Hindlimb muscle (tissue), 1 donor: ENCODE data around the gene TRABD2B. TPM values are rescaled to one million over a fixed set of nuclear protein-coding genes. Genes with fewer than 3 reads are reported as not detected.

Experiments
- DNase-seq: peaks from one replicate; pipeline ENCODE4 v3.0.0-alpha.2; 2013
- polyA plus RNA-seq: library from polyadenylated mRNA; unstranded; fragments of 120-200 nt; gene quantifications from one replicate; pipeline ENCODE4 v1.2.1, GENCODE V29; 2013; ENCODE audit not compliant: insufficient read length

TRABD2B gene
- polyA plus RNA-seq, 1 donor = 5.5 TPM

DNA sequence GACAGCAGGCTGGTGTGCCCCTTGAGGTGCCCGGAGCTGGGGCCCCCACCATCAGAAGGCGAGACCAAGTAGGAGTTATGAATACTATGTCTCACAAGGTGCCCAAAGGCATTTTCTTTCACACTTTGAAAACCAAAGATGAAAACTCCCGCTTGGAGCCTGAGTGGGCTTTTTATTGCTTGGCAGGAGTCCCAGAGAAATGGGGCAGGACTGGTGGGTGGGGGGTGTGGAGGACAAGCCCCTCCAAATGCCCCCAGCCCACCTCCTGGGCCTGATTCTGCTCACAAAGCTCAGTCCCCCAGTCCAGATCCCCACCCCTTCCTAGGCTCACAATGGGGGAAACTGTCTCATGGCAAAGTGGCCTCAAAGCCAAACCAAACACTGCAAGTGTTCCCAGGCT, 227.9 kb downstream of the TRABD2B start:
- DNase-seq = no peak

DNA sequence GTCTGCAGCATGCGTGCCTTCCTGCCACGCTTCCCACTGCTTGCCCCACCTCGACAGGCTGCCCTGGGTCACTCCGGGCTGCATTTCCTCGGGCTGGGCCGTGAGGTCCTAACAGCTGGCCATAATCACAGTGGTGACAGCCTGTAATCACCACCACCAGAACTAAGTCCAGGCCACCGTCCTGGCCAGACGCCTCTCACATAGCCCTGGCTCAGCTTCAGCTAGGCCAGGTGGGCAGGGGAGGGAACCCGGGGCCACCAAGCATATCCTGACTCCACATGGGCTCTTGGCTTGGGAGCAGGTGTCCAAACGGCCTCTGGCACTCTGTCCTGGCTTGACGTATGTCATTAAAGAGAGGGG, 229.5 kb downstream of the TRABD2B start:
- no peak for DNase-seq

DNA sequence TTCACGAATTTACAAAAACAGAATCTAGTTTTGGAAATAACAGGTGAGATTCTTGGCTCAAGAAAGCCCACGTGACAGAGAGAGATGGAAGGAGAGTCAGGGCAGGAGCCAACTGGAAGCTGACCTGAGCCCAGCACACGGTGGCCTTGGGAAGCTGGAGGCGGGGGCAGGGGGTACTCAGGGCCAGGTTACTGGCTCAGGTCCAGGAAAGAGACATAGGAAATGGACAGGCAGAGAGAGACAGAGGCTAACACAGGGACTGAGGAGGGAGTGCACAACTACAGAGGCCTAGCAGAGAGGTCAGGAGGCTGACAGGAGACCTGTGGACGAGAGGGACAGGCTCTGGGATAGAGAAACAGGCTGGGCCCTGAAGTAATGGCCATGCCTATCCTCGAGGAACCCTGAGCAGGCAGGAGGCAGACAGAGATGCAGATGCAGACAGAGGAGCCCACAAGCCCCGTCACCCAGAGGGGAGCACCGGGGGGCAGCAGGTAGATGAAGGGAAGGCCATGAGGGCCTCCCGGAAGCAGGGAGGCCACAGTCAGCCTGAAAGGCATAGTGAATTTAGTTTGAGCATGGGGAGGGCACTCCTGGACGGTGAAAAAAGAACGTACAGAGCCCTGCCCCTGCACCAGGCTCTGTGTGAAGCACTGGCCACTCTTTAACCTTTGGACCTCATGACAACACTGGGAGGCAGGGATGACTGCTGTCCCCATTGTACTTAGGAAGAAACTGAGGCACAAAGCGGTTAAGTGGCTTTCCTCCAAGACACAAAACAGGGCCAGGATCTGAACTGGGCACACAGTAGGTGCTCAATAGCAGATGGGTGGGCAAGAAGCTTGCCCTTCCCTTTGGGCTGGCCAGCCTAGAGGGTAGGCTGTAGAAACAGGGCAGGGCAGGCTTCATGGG, 230.1 kb downstream of the TRABD2B start:
- DNase-seq = no peak

DNA sequence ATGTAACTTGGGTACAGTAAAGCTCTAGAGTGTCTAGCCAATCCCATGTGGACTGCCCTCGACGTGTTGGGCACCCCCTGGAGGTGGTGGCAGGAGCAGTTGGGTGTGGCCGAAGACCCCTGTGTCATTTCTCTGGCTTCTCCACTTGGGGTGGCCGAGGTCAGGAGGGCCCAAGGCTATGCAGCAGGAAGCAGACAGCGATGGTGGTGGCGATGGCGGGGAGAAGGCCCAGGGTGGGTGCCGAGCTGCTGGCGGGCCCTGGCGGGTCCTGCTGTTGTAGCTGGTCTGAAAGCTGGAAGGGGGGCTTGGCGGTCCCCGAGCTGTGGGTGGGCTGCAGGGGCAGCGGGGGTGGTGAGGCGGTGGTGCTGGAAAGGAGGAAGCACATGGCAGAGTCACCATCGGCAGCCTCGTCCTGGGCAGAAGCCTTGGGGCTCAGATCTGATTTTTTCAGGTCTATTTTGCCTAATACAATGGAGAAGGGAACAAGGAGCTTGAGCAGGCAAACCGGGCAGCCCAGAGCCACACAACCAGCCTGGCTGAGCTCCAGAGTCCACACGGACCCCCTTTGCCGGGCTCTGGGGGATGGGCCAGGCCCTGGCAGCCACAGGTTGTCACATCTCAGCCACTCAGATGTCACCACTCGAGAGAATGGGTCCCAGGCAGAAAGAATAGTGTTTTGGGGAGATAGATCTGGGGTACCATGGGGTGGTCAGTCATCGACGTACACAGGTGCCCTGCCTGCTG, 231.3 kb downstream of the TRABD2B start:
- DNase-seq = no peak

DNA sequence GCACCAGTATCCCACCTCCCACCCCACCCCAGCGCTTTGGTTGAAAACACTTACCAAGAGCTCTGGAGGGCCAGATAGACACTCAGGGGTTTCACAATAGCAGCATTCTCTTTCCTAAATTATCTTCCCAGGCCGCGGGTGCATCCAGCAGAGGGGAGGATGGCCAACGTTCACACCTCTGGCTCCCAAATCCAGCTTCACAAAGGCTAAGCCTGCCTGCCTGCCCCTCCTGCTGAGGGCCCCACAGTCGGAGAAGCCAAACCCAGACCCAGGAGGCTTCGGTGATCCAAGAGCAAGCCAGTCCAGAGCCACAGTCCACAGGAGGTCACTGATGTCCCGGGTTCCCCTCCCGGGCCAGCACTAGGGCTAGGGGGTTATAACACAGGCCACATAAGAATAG, 231.9 kb downstream of the TRABD2B start:
- no peak for DNase-seq

DNA sequence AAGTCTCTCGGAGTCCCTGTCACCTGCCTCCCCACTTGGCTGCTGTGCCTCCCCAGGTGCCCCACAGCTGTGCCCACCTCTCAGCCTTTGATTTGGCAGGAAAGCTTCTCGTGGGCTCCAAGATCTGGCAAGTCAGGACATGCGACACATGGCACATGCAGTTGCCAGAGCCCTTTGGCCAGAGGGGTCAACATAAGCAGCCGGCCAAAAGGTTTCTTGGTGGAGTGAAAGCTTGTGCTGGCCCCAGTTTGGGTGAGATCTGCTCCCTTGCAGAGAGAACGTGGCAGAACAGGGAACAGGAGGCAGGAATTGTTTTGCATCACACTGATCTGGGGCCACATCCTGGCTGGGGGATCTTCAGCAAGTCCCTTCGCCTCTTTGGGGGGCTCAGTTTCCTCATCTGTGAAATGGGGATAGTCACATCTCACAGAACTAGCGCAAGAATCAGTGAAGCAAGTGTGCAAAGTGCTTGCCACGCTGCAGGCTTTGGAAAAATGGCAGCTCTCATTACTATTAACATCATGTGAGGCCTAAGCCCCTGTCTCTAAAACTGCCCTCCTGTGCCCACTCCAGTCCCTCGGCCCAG, 232.6 kb downstream of the TRABD2B start:
- DNase-seq = no peak

DNA sequence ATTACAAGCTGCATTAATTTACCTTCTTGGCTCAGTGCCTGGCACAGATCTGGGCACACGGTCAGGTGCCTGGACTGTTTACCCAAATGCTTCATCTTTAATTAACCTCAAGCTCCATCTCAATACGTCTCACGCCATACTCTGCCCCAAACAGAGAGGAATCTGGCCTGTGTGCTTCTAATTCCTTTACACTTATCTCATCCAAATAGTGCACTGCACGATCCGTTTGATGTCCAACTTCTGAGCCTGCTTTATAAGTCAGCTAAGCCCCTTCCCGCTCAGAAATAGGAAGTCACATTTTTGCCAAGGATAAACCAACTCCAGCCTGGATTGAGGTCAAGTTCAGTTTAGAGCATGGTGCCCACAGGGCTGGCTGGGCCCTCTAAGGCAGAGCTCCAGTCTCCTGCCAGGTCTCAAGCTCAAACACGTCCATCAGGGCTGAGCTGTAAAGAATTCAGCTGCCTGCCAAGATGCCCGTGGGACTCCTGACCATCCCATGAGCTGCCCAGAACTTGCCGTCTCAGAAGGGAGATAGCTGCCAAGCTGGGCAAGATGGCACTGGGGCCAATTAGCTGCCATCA, 233.5 kb downstream of the TRABD2B start:
- no peak for DNase-seq

DNA sequence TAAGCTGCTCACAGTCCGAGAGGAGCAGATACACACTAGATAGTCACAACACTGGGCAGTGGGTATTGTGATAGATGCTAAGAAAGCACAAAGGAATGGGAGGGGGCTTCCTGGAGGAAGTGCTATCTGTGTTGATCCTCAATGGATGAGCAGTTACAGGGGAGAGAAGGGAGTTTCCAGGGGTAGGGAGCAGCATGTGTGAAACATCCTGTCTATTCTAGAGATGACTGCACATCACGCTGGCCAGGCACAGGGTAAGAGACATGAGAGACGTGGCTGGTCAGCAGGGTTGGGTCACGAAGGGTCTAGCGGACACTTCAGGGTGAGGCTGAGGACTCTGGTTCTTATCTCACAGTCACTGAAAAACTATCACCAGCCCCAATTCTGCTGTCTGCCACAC, 235.2 kb downstream of the TRABD2B start:
- DNase-seq = no peak

DNA sequence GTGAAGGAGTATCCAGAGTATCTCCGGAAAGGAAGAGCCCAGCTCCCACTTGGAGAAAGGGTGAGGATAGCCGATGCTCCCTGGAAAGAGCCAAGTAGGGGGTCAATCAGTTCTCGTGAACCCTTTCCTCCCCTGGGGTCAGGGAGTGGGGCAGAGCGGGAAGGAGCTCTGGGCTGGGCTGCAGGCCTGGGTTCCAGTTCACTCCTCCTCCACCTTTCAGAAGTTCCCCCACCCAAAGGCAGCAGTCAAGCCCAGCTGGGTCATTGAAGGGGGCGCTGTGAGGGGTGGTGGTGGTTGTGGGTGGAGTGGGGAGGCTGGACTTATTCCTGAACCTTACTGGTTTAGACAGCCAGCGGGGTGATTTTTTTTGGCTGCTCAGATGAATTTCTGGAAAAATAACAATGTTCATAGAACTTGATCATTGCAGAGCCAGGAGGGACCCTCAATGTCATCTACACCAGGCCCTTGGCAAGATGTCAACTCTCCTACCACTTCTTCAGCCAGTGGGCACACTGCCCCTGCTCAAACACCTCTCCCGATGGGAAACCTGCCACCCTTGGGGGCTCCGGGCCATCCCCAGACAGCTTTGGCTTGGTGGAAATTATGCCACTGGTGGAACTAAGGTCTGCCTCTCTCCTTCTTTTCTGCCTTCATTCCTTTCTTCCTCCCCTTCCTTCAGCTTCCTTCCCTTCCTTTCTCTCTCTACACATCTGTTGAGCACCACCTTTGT, 235.8 kb downstream of the TRABD2B start:
- DNase-seq = no peak

DNA sequence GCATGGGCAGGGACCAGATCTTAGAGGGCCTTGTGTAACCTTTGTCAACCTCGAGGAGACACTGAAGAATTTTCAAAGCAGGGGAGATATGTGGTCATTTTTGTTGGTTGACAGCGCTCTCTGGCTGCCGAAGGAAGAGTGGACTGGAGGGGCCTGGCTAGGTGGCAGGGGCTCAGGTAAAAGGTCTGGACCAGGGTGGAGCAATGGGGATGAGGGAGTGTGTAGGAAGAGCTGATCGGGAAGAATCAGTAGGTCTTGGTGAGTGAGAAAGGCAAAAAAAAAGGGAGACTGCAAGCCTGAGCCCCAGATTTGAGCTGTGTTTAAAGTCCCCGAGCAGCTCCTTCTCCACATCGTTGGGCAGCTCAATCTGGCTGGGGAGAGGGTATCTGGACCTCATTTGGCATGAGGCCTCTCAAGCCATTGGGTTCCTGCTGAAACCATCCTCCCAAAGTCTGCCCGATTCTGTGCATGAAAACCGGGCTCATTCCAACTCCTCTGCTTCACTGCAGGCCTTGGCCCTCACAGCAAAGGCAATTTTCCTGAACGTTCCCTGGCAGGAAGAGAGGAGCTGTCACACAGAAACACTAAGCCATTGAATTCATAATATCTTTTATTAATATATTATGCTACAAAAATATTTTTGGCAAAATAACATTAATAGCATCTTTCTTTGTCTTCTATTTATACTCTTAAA, 237.1 kb downstream of the TRABD2B start:
- no peak for DNase-seq

DNA sequence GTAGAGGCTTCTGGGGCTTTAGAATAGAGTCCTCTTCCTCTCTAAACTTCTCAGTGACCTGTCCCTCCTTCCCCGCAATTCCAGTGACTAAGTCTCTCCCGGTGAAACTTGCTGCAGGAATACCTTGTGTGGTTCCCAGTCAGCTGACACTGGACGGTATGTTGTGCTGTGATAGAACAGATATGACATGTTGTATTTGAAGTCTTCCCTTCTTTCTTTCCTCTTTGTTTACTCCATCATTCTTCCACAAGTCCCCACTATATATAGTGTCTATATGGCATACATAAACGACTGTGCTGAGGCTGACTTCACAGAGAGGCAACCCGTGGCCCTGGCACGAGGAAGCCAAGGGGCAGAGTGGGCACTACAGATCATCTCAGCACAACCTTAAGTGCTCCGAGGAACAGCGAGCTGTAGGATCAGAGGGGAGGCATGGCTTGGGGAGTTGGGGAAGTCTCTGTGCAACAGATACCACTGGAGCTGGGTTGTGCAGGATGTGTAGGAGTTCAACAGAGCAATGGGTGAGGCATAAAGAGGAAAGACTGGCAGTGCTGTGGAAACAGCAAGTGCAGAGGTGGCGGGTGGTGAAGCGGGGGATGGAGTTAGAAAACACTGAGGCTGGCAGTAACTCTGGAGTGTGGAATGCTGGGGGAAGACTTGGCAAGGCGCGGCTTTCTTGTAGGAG, 237.8 kb downstream of the TRABD2B start:
- no peak for DNase-seq

DNA sequence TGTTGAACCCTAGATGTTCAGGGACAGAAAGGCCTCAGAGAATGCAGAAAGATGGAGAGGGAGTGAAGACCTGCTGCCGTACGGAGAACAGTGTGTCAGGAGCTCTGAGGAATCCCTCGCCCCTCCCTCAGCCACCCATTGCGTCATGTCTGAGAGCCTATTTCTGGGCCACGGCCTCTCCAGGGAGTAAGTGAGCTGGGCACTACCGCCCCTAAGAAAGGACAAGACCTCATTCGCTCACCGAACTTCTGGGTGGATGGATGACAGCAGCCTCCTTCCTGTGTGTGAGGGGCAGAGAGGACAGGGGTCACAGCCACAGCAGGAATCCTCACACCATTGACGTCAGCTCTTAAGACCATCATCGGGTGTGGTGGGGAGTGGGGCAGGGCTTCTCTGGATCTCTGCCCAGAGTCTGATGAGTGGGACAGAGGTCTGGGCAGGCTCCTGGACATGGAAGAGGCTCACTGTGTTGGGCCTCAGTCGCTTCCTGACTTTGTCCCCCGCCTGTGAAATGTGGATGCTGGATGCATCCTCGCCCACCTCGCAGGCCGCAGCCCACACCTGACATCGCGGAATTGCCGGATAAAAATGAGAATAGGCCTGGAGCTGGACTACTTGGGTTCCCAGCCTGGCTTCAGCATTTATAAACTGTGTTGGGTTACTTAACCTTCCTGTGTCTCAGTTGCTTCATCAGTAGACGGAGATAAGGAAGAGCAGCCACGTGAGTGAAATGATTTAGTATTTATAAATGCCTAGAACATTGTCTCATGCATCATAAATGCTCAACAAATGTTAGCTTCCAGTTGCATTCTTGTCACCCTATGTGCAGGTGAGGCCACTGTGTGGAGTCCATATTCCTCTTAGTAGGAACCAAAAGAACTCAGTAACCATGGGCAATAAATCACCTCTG, 238.6 kb downstream of the TRABD2B start:
- no peak for DNase-seq

DNA sequence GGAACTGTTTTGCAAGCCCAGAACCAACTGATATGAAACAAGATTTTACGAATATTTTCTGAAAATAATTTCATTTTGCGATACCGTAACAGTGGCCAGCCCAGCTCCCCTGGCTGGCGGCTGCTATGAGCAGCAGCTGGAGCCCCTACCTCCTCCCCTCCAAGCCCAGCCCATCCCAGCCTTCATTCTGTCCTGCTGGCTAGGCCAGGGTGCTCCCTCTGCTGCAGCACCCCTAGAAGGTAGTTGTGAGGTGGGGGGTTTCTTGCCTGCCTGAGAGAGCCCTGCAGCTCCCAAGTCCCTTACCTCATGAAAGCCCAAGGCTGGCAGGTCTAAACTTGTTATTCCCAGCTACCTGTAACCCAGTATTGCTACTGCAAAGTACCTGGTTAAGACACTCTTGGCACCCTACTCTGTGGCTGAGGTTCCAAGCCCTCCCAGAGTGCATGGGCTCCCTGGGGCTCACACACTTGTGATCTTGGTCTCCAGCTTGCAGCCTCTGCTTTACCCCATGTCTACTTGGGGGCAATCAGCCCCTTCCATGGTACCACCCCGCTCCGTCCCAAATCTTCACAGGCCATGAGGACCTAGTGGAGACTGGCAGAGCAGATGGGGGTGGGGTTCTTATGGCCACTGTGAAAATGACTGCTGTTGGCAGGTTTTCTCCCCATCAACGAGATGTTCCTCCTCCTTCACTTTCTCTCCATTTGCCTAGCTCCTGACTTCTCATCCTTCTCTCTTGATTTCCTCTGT, 239.8 kb downstream of the TRABD2B start:
- DNase-seq = no peak

DNA sequence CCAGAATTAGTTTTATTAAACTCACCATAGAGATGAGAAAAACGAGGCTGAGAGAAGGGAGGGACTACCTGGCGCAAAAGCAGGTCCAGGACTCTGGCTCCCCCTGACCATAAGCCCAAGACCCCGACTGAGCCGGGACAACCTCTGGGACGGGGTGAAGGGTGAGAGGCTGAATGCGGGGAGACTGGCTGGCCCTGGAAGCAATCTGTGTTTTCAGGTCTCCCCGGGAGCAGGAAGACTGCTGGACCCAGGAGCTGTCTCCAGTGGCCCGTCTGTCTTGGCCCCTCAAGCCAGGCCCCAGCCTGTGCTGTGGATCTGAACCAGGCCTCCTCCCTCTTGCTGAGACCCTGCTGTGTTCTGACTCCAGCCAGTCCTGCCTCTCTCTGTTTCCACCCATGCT, 240.8 kb downstream of the TRABD2B start:
- DNase-seq = no peak

DNA sequence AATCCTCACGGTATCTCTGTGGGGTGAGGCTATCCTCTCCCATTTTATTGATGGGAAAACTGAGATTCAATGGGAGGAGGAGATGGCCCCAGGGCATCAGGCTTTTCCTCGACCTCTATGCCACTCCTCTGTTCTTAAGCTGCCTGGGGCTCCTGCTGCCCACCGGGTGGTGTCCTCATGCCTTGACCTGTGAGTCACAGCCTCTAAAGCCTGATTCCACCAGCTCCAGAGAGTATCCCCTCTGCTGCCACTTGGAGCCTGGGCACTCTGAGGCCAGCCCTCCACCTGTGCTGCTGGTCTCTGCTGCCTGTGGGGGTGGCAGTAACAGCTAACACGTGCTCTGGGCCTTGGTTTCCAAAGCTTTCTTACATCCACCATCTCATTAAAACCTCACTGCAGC, 241.2 kb downstream of the TRABD2B start:
- no peak for DNase-seq

DNA sequence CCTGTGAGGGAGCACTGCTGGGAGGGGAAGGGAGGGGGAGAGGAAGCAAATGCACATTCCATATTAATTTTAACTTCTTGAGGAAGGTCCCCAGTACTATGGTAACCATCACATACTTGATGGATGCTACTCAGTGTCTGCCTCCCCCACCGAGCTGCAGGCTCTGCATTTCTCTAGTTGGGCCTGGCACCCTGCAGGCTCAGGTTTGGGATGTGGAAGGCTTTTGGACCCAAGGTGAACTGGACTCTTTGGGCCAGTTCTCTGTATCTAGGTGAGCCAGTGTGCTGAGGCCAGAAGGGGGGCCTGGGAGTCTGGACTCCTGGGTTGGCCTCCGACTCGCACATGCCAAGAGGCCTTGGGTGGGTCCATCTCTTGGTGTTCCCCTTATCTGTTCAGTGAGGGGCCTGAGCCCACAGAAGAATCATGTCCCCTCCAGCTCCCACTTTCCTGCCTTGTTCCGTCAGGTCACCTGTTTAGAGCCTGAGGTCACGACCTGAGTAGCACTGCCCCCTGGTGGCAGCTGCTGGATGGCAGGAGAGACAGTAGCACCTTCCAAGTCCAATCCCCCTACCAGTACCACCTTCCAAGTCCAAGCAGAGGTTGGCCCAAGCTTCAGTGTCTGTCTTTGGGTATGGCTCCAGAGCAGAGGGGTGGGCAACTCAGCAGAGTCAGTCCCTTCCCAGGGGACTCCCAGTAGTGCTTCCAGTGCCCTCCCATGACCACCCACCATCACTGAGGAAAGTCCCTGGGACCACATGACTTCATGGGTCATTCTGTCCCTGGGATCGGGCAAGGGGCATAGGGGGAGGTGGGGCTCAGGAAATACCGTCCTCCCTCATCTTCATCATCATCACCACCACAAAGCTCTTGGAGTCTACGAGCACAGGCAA, 241.8 kb downstream of the TRABD2B start:
- DNase-seq = no peak

DNA sequence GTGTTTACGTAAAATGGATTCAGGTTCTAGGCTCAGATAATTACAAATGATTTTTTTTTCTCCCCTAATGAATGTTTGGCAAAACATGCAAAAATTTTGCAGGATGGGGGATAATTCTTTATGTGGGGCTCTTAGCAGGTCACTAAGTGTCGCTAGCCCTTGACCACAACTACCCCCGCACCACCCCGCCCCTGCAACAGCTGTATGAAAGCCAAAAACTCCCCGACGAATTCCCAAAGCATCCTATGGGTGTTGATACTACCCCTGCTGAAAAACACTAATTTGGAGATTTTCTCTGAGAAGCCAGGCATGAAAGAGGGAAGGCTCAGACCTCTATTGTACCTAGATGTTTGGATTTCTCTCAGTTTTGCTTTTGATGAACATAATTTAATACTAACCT, 243.0 kb downstream of the TRABD2B start:
- DNase-seq = no peak

DNA sequence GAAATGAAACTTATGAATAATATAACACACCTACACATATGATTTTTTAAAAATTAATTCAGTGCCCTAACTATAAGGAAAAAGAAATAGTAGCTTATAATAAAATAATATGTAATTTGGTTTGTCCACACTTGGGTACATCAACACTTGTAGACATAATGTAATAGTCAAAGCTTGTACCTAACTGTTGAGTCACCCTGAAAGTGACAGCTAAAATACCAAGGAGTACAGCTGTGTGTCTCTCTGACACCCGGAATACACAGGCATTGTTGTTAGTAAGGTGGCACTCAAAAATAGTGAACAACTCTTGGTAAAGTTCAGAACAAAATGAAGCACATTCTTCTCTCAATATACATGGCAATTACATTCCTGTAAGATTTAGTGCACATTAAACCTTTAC, 243.4 kb downstream of the TRABD2B start:
- DNase-seq = no peak
